Activated T-cell treated with anti-CD3 and anti-CD28 coated beads for 1 hour (primary cell): Measurements from ENCODE around the gene MANBA.

Experiments
- DNase-seq: peaks from one replicate; pipeline ENCODE4 v3.0.0-alpha.2; 2020; ENCODE audit warnings: low read depth

MANBA gene

DNA sequence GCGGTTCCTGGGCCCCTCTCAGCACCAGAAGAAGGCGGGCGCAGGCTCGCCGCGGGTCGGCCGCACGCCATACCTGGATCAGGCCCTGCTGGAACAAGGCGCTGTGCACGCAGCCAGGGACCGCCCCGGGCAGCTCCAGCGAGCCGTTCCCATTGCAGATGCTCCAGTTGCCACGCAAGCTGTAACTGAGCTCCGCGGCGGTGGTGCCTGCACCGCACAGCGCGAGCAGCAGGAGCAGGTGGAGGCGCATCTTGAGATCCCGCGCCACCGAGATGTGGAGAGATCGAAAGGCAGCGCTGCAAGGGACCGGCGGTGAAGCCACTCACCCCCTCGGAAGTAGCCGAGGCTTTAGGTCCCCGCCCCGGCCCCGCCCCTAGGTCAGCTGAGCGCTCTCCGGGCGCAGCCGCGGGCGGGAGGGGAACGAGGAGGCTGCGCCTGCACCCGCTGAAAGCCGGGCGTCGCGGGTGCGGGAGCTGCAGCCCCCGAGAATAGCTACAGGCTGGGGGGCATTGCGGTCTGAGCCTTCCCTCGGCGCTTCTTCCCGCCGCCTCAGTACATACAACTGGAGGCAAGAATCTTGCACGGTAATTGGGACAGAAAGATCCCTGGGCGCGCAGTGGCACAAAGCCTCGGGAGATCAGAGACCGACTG lies at the start of gene MANBA:
MANBA (minus strand) TSS at position 324 of the 651 bp plus-strand sequence; CDS start at position 250, 74 bp downstream.
- DNase-seq = peak; percentile 79

DNA sequence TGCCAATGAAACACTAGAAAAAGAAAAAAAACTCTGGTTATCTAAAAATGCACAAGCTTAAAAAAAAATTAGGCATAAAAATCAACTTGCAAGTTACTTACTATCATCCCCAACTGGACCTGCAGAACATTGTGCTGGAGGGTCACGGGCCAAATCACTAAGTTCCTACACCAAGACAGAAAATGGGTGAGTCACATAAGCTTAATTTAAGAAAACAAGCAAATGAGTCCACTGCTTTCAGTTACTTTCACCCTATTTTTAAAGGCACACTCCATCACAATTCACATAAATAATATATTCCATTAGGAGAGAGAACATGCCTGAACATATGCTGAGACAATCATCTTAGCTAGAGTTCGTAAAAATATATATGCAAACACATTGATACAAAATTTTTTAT lies 48.9 kb upstream of the MANBA start:
- DNase-seq = no peak

DNA sequence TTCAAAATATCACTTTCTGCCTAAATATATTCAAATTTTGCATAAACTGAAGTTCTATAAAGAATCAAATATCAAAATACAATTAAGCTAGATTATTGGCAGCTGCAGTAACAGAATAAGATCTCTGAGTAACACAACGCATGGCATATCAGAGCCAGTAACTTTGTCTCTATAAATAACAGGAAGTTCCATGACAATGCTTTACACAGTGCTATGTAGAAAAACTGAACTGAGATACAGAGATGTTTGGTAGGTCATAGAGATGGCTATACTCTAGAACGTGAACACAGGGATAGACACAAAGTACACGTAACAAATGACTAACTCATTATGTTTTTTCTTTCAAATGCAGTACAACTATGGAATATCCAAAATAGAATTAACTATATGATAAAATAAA lies 48.4 kb upstream of the MANBA start:
- DNase-seq = no peak

DNA sequence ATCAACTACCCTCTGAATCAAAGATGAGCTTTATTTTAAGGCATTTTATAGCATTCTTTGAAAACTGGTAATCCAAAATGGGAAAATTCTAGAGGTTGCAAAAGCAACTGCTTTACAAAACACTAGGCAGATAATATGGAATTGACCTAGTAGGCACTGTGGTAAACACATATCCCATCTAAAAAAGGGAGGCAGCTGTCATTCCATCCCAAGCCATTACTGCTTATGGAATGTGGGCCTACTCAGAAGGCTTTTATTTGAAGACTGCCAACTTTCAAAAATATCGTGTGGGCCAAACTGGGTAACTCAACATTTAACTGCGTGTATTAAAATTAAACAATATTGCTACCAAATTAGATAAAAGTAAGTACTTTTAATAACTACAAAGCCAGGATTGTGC lies 47.2 kb upstream of the MANBA start:
- no peak for DNase-seq

DNA sequence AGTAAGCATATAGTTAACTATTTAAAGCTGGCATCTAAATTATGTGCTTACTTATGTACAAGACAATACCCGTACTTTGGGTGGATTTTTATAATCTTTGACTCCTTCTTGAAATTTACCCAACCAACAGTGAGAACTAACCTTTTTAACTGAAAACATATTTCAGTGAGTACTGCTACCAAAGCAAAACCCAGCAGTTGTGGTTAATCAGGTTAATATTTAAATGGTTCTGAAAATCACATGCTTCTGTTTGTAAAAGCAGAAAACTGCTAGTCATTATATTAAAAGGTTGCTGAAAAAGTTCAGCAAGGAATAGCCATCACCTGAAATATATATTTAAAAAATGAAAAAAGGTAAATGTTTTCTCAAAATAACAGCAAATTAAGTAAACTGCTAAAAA lies 46.6 kb upstream of the MANBA start:
- DNase-seq = no peak

DNA sequence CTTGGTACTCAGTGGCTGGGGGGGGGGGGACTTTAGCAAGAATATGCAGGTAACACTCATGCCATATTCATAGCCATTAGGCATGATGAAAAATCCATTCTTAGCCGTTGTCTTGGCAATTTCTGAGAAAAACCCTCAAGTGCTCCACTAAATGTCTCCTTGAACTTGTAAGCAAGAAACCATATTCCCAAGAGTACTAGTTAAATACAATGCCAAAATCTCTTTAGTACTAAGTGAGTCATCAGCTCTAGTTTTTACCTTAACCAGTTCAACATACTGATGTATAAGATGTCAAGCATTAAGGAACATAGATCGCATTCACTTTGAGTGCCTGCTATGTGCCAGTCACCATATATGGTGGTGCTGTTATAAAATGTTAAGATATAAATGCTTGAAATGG lies 39.0 kb upstream of the MANBA start:
- no peak for DNase-seq

DNA sequence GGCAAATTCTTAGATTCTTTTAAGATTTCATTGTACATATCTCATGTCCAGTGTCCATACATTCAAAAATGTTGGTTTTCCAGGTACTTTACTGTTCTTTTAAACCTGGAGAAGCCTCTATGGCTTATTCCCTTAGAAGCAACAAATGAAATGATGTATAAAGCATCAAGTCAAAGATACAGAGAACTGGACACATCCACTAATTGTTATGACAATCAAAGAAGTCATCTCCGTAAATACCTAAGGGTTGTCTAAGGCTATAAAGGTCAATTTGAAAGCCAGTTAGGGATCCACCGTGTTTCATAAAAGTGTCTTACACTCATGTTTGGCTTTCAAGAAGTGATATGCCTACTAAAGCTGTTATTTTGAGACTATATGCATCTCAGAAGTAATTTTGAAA lies 34.2 kb upstream of the MANBA start:
- DNase-seq = no peak

DNA sequence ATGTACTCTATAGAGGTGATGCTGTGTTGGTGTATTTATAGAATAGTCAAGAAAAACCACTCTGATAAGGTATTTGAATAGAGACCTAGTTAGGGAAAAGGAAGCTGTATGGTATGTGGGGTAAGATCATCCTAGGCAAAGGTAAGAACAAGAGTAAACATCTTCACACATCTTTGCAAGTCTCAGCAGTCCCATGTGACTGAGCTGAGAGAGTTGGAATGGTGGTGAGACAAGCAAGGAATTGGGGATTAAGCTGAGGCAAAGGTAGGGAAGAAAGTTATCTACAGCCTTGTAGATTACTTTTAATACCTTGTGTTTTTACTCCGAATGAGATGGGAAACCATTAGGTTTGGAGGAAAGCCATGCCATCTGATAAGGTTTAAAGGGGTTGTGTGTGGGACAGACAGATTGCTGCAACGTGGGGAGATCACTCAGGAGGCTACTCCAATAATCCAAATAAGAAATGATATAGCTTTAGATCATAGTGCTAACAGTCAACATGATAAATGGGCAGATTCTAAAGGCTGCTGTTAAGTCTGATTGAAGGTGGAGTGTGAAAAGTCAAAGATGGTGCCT lies 31.7 kb upstream of the MANBA start:
- DNase-seq = no peak

DNA sequence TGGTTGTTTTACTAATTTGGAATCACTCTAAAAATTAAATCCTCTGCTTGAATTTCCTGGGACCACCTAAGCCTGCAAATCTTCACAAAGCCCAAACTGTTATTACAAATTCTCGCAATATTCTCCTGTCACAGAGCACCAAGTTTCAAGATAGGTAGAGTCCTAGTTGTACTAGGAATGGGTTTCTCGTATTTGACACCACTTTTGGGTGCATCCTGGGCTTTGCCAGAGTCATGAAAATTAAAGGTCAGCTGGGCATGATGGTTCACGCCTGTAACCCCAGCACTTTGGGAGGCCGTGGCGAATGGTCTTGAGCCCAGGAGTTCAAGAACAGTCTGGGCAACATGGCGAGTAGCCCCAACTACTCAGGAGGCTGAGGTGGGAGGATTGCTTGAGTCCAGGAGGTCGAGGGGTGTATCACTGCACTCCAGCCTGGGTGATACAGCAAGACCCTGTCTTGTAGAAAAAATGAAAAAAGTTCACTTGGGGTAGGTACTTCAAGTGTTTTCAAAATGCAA lies 30.6 kb upstream of the MANBA start:
- DNase-seq = no peak

DNA sequence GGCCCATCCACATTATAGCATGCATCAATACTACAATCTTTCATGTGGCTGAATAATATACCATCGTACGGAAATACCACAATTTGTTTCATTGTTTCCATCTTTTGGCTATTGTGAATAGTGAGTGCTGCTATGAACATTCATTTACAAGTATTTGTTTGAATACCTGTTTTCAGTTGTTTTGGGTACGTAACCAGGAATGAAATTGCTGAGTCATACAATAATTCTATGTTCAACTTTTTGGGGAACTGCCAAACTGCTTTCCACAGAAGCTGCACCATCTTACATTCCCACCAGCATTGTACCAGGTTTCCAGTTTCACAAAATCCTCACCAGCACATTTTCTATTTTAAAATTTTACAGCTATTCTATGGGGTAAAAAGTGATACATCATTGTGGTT lies 28.5 kb upstream of the MANBA start:
- DNase-seq = no peak

DNA sequence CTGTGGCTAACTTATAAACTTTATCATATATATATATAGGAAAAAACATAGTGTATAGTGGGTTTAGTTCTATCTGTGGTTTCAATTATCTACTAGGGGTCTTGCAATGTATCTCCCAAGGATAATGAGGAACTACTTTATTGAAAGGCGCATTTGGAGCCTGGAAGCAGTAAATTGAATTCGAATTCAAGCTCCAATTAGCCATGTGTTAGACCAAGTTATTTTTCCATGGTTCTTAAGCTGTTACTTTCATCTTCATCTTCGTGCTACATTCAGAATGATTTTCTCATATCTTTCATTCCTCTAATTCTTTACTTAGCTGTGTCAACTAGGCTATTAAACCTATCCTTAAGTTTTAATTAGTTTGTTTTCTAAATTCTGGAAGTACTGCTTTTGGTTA lies 27.2 kb upstream of the MANBA start:
- no peak for DNase-seq

DNA sequence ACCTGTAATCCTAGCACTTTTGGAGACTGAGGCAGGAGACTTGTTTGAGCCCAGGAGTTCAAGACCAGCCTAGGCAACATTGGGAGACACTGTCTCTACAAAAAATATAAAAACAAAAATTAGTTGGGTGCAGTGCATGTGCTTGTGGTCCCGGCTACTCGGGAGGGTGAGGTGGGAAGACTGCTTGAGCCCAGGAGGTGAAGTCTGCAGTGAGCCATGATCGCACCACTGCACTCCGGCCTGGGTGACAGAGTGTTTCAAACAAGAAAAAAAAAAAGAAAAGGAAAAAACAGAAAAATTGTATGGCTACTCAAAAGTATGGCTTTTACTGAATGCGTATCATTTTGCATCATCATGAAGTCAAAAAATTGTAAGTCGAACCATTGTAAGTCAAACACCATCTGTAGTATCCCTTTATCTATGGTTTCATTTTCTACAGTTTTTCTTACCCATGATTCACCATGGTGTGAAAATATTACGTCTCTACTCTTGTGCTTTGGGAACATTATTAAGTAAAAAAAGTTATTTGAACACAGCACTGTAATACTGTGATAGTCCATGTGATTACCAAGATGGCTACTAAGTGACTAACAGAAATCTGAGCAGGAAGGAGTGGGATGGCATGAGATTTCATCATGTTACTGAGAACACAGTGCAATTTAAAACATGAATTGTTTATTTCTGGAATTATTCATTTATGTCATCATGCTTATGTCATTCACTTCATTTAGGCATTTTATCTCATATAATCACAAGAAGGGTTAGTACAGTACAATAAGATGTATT lies 26.5 kb upstream of the MANBA start:
- DNase-seq = no peak

DNA sequence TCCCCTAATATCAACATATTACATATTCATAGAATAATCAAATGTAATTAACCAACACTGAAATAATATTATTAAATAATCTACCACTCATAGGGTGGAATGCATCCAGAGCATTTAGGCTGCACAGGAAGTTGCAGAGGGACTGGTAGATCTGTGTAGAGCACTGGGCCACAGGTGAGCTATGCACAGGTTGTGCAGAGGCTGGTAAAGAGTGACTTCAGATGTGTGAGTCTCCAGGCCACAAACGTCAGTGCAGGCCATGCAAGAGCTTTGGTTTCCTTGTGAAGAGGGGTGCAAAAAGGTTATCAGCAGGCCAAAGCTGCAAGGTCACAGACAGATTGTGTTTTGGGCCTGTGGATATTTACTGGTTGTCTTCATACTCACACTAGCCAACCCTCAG lies 25.5 kb upstream of the MANBA start:
- no peak for DNase-seq

DNA sequence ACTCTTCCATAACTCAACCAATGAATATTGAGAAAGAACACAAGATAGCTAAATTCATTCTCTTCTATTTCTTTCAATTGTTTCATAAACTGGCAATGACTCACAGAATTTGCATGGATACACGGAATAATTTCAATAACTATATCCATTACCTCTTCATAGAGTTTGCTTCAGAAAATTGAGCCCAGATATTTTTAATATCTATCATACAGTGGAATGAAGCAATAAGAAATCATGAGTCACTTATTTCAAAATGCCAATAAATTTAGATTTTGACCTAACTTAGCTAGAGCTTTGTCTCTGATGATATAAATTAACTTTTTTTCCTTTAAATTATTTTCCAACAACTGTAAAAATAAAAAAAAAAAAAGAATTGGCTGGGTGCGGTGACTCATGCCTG lies 22.2 kb upstream of the MANBA start:
- DNase-seq = no peak

DNA sequence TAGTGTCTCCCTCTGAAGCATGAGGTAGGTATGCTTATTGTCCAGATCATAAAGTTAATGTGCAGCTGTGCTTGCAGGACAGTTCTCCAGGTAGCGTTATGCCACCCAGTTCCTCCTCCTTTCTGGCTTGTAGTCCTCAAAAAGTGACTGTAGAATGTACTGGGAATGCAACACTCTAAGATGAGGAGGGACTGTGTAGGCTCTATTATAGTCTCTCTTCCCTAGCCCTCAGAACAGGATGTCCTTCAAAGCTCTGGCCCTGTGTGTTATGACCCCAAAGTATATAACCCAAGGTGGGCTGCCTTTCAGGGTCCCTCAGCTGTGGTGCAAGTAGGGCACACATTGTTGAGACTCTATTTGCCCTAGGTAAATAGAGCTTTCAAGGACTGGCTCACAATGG lies 20.8 kb upstream of the MANBA start:
- DNase-seq = no peak

DNA sequence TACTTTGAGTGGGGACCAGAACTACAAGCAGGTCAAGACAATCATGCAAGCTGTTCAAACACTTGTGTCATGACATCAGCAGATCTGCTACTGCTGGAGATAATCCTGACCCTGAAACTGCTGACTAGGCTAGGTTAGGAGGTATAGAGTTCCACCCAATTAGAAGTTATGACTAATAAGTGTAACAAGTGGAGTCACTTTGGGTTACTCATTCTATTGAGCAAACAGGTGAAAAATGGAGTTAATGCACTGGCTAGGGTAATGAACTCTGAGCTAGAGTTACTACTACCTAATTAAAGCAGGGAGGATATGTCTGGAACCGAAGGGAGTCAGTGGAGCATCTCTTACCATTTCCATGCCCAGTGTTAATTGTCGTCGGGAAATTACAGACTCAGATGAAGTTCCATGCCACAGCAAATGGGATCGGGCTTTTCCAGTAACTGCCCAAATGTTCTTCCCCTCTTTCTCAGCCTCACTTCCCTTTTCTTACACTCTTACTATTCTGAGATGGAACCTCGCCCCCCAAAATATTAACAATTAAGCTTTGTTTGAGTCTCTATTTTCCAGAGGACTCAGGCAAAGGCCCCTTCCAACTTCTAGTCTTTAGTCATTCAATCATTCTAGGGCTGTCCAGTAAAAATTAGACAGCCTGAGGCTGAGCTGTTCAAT lies 19.8 kb upstream of the MANBA start:
- DNase-seq = no peak

DNA sequence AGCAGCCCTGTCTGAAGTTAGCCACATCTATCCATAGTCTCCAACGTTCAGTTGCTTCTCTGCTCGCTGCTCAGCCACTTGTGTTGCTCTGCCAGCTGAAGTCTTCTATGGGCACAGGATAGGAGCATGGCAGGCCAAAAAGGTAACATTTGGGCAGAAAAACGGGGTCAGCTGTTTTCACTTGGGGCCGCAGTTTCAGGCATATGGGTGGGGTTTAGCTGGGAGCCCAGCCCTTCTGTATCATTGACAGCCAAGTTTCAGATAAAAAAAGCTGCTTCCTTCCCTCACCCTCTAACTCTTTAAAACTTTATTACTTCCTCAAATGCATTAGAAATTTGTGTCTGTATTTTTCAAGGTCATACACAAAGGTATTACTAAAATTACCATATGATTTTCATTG lies 18.4 kb upstream of the MANBA start:
- no peak for DNase-seq

DNA sequence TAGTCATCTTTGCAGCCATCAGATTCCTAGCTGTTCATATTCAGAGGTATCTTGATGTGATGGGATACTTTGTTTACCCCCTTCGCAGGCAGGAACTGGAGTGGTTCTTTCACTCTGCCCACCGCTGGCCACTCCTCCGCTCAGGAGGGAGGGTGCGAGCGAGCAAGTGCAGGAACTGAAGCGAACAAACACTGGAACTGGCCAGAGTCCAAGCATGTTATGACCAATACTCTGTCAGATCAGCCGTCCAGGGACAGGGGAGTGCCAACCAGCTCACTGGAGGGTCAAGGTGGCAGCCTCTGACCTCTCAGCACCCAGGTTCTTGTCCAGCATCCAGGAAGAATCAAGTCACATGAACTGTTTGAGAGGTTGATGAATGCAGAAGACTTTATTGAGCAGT lies 18.0 kb upstream of the MANBA start:
- DNase-seq = no peak

DNA sequence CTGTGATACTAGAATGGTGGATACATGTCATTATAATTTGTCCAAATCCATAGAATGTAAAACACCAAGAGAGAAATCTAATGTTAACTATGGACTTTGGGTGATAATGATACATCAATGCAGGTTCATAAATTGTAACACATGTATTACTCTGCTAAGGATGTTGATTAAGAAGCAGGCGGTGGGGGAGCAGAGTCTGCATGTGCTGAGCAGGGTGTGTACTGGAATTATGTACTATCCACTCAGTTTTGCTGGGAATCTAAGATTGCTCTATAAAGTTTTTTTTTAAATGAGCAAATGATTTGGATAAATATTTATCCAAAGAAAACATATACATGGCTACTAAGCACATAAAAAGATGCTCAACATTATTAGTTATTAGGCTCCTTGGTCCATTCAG lies 15.0 kb upstream of the MANBA start:
- no peak for DNase-seq

DNA sequence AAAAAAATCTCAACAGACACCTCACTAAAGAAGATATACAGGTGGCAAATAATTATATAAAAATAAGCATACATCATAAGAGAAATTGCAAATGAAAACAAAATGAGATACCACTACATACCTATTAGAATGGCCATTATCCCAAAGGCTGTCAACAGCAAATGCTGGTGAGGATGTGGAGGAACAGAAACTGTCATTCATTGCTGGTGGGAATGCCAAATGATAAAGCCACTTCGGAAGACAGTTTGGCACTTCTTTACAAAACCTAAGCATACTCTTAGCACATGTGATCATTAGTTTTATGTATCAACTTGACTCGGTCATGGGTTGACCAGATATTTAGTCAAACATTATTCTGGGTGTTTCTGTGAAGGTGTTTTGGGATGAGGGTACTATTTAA lies 13.5 kb upstream of the MANBA start:
- no peak for DNase-seq

DNA sequence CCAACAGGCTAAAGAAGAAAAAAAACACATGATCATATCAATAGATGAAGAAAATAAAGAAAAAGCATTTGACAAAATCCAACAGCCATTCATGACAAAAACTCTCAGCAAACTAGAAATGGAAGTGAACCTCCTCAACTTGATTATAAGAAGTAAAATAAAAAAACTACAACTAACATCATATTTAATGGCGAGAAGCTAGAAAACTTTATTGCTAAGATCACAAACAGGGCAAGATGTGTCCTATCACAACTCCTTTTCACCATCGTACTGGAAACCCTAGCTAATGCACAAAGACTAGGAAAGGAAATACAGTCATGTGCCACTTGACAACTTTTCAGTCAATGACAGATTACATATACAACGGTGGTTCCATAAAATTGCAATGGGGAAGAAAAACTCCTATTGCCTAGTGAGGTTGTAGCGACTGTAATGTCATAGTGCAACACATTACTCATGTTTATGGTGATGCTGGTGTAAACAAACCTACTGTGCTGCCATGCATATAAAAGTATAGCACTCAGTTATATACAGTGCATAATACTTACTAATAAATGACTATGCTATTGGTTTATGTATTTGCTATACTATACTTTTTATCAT lies 12.1 kb upstream of the MANBA start:
- DNase-seq = no peak

DNA sequence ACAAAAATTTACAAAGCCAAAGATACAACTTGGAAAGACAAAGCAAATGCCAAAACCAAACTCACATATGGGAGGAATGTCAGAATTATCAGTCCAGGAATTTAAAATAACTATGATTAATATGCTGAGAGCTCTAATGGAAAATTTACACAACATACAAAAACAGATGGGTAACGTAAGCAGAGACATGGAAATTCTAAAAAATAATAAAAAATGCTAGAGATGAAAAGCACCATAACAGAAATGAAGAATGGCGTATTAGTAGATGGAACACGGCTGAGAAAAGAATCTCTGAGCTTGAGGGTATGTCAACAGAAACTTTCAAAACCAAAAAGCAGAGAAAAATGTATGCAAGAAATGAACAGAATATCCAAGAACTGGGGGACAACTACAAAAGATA lies 4.1 kb upstream of the MANBA start:
- DNase-seq = no peak
